H1 (cell line): Measurements from ENCODE around the gene EXOSC1. TPM values are rescaled to one million over a fixed set of nuclear protein-coding genes. Genes with fewer than 3 reads are reported as not detected.
"Not testable (repeated sequence)": the region's sequence is repeated elsewhere in the genome, so short reads cannot be mapped to it uniquely, and the experiment has no call there.

Source experiments
- CTCF ChIA-PET: fragments of 300-600 bp; sonication (Branson Sonifier 250); formaldehyde crosslinking; loops from one replicate; lab custom pipeline; 2021; ENCODE audit not compliant: partially characterized antibody; lab: Charles Lee
- POLR2A ChIA-PET: fragments of 300-600 bp; sonication (Branson Sonifier 250); formaldehyde crosslinking; loops from one replicate; lab custom pipeline; 2021; ENCODE audit warnings: inconsistent platforms; ENCODE audit not compliant: partially characterized antibody; lab: Charles Lee
- DNase-seq, 2 experiments: peaks; one replicate each; pipeline versions ENCODE4 v3.0.0 to v3.0.0-alpha.2; 2010 to 2022; ENCODE audit warnings: low spot score in 2 of 2, low read depth in 1 of 2, mixed read lengths in 1 of 2
- FAIRE-seq: peaks from 2 replicates; lab custom pipeline; 2011; peaks lifted over from hg19 to GRCh38; lab: Jason Lieb, UNC
- H2AFZ ChIP-seq: 2 replicates; pipeline ENCODE4 v1.8.1; 2012; ENCODE audit warnings: low read length, inconsistent platforms
- H2AK5ac ChIP-seq: 2 replicates; pipeline ENCODE4 v1.6.1; 2013; ENCODE audit warnings: low read depth, low read length
- H2BK120ac ChIP-seq: replicated peaks from 2 replicates; pipeline ENCODE3; 2013; ENCODE audit warnings: low read depth, low read length, inconsistent platforms
- H2BK12ac ChIP-seq: 2 replicates; pipeline ENCODE4 v1.6.1; 2013; ENCODE audit warnings: low read depth, low read length
- H2BK15ac ChIP-seq: 2 replicates; pipeline ENCODE4 v1.6.1; 2013; ENCODE audit warnings: low read length
- H2BK20ac ChIP-seq: 2 replicates; pipeline ENCODE4 v1.6.1; 2013; ENCODE audit warnings: low read length
- H2BK5ac ChIP-seq: 2 replicates; pipeline ENCODE4 v1.6.1; 2013; ENCODE audit warnings: low read depth, low read length
- H3K14ac ChIP-seq: 2 replicates; pipeline ENCODE4 v1.6.1; 2013; ENCODE audit warnings: inconsistent platforms; ENCODE audit not compliant: insufficient read length
- H3K18ac ChIP-seq: 2 replicates; pipeline ENCODE4 v1.6.1; 2013; ENCODE audit warnings: low read length; ENCODE audit errors: extremely low read depth
- H3K23ac ChIP-seq: 2 replicates; pipeline ENCODE4 v1.6.1; 2013; ENCODE audit warnings: inconsistent platforms; ENCODE audit not compliant: insufficient read length
- H3K23me2 ChIP-seq: 2 replicates; pipeline ENCODE4 v1.6.1; 2013; ENCODE audit warnings: low read depth, low read length
- H3K27ac ChIP-seq: 2 replicates; pipeline ENCODE4 v1.6.1; 2011; ENCODE audit warnings: low read depth, low read length, inconsistent platforms
- H3K27me3 ChIP-seq, 4 experiments: replicated peaks in 1 of 4; 1 replicate in 1 of 4; 2 replicates in 3 of 4; pipeline versions ENCODE4 v1.6.1 to v1.8.1; 2011 to 2013; ENCODE audit warnings: low read length in 3 of 4, mild to moderate bottlenecking in 3 of 4, inconsistent platforms in 2 of 4, mixed read lengths in 2 of 4, moderate library complexity in 1 of 4; ENCODE audit not compliant: control insufficient read depth in 3 of 4, insufficient read depth in 3 of 4; ENCODE audit errors: extremely low read depth in 1 of 4
- H3K36me3 ChIP-seq, 4 experiments: 2 replicates each; pipeline versions ENCODE4 v1.6.1 to v1.8.1; 2011 to 2013; ENCODE audit warnings: mild to moderate bottlenecking in 4 of 4, low read length in 3 of 4, moderate library complexity in 2 of 4, control low read depth in 1 of 4, inconsistent platforms in 1 of 4; ENCODE audit not compliant: insufficient read depth in 4 of 4, control insufficient read depth in 2 of 4
- H3K4ac ChIP-seq: replicated peaks from 2 replicates; pipeline ENCODE3; 2013; ENCODE audit warnings: low read length, low read depth, mixed read lengths, inconsistent platforms; ENCODE audit not compliant: insufficient read length
- H3K4me1 ChIP-seq, 4 experiments: replicated peaks in 1 of 4; 1 replicate in 1 of 4; 2 replicates in 3 of 4; pipeline versions ENCODE4 v1.6.1 to v1.8.1; 2011 to 2013; ENCODE audit warnings: low read length in 3 of 4, inconsistent platforms in 2 of 4, mixed read lengths in 1 of 4; ENCODE audit not compliant: insufficient read depth in 4 of 4, control insufficient read depth in 3 of 4
- H3K4me2 ChIP-seq, 2 experiments: 2 replicates each; pipeline versions ENCODE4 v1.6.1 to v1.8.1; 2011 to 2013; ENCODE audit warnings: low read depth in 2 of 2, low read length in 2 of 2, control low read depth in 1 of 2, inconsistent platforms in 1 of 2, mild to moderate bottlenecking in 1 of 2; ENCODE audit not compliant: insufficient read depth in 1 of 2
- H3K4me3 ChIP-seq, 4 experiments: fragments of 200-600, 300-600 bp in 1 of 4; sonication (generic), shearing (Covaris generic), sonication (Bioruptor Twin) in 1 of 4; 2 replicates each; pipeline versions ENCODE4 v1.5.1 to v1.8.1; 2011 to 2016; ENCODE audit warnings: low read length in 4 of 4, low read depth in 3 of 4, control low read depth in 2 of 4, inconsistent platforms in 2 of 4, mild to moderate bottlenecking in 2 of 4, mixed read lengths in 1 of 4, moderate library complexity in 1 of 4; ENCODE audit not compliant: insufficient read depth in 2 of 4; ENCODE audit errors: extremely low read depth in 1 of 4
- H3K56ac ChIP-seq: replicated peaks from 2 replicates; pipeline ENCODE3; 2013; ENCODE audit warnings: low read depth, mild to moderate bottlenecking, mixed read lengths, low read length, inconsistent platforms; ENCODE audit not compliant: insufficient read length
- H3K79me1 ChIP-seq: 2 replicates; pipeline ENCODE4 v1.6.1; 2013; ENCODE audit warnings: low read depth, low read length, control low read depth
- H3K79me2 ChIP-seq, 2 experiments: 2 replicates each; pipeline versions ENCODE4 v1.6.1 to v1.8.1; 2012 to 2013; ENCODE audit warnings: low read length in 2 of 2, mild to moderate bottlenecking in 2 of 2, inconsistent platforms in 1 of 2; ENCODE audit not compliant: insufficient read depth in 2 of 2, control insufficient read depth in 1 of 2
- H3K9ac ChIP-seq, 4 experiments: replicated peaks in 1 of 4; 1 replicate in 1 of 4; 2 replicates in 3 of 4; pipeline versions ENCODE4 v1.6.1 to v1.8.1; 2011 to 2013; ENCODE audit warnings: low read depth in 3 of 4, low read length in 3 of 4, control low read depth in 2 of 4, mild to moderate bottlenecking in 2 of 4, moderate library complexity in 2 of 4, inconsistent platforms in 1 of 4; ENCODE audit errors: extremely low read depth in 1 of 4
- H3K9me3 ChIP-seq, 2 experiments: 2 replicates each; pipeline versions ENCODE4 v1.6.1 to v1.8.1; 2012 to 2013; ENCODE audit warnings: mild to moderate bottlenecking in 2 of 2, moderate library complexity in 2 of 2, control low read depth in 1 of 2, inconsistent platforms in 1 of 2, low read depth in 1 of 2, low read length in 1 of 2, mixed read lengths in 1 of 2; ENCODE audit not compliant: insufficient read depth in 2 of 2
- H4K20me1 ChIP-seq, 2 experiments: replicated peaks in 1 of 2; 2 replicates each; pipeline versions ENCODE3 to v1.8.1; 2011 to 2013; ENCODE audit warnings: inconsistent platforms in 2 of 2, low read length in 2 of 2, mild to moderate bottlenecking in 1 of 2; ENCODE audit not compliant: insufficient read depth in 2 of 2, control insufficient read depth in 1 of 2
- H4K5ac ChIP-seq: 2 replicates; pipeline ENCODE4 v1.6.1; 2013; ENCODE audit warnings: low read length, low read depth, mixed read lengths, inconsistent platforms; ENCODE audit not compliant: insufficient read length
- H4K8ac ChIP-seq: 2 replicates; pipeline ENCODE4 v1.8.0; 2013; ENCODE audit warnings: mild to moderate bottlenecking, moderate library complexity, low read length, inconsistent platforms; ENCODE audit not compliant: insufficient read depth; ENCODE audit errors: extremely low read depth
- H4K91ac ChIP-seq: replicated peaks from 2 replicates; pipeline ENCODE3; 2013; ENCODE audit warnings: low read length, mixed read lengths, inconsistent platforms; ENCODE audit not compliant: insufficient read length
- WGBS, 2 experiments: shearing (Covaris generic) in 1 of 2; methylation state at CpG; one replicate each; pipeline versions ENCODE4 v1.1.6 to v1.1.7; 2013 to 2015; ENCODE audit warnings: low lambda C conversion rate in 2 of 2, mixed read lengths in 2 of 2, inconsistent platforms in 1 of 2, low coverage in 1 of 2, missing lambda C conversion rate in 1 of 2; ENCODE audit not compliant: insufficient replicate concordance in 2 of 2, insufficient coverage in 1 of 2, insufficient read length in 1 of 2; ENCODE audit errors: extremely low coverage in 1 of 2, missing lambda C conversion rate in 1 of 2; 5-methylcytosine and 5-hydroxymethylcytosine counted together
- polyA plus RNA-seq, 7 experiments: library from polyadenylated mRNA; depleted of rRNA in 3 of 7; stranded (reverse) in 5 of 7; unstranded in 2 of 7; fragments of >200 nt in 5 of 7; fragments of 200-250 nt in 2 of 7; gene quantifications; 1 replicate in 5 of 7; 2 replicates in 1 of 7; 4 replicates in 1 of 7; pipeline versions ENCODE4 v1.2.1 to v1.2.3, GENCODE V29; 2011 to 2013; ENCODE audit warnings: missing spikeins in 2 of 7, mixed read lengths in 2 of 7
- total RNA-seq: library from RNA; stranded (reverse); fragmentation: NEBNext Ultra II Directional; extraction: Animal tissue kit (Norgen Biotek cat#: 25700); gene quantifications from 2 replicates; pipeline ENCODE4 v1.2.1, GENCODE V29; 2021

The EXOSC1 gene
- total and polyA plus RNA-seq, 2 of the 8 experiments (the other 6 are each of a cell fraction or from before 2014, with no cell fraction given) = 52.1 to 68.1 TPM

- H2BK12ac ChIP-seq, H3K4ac ChIP-seq, H2BK20ac ChIP-seq, H3K79me1 ChIP-seq, H3K27me3 ChIP-seq, H3K4me2 ChIP-seq, H4K8ac ChIP-seq, H4K91ac ChIP-seq, H4K20me1 ChIP-seq, H3K23me2 ChIP-seq, H3K4me3 ChIP-seq, H2BK120ac ChIP-seq, H3K4me1 ChIP-seq, H2AK5ac ChIP-seq, H3K14ac ChIP-seq, H3K27ac ChIP-seq, FAIRE-seq, H2BK15ac ChIP-seq, H2BK5ac ChIP-seq, H4K5ac ChIP-seq, H3K9ac ChIP-seq, H3K56ac ChIP-seq, H3K18ac ChIP-seq, H2AFZ ChIP-seq, H3K9me3 ChIP-seq, H3K23ac ChIP-seq, H3K79me2 ChIP-seq, DNase-seq: not testable (repeated sequence)
- ChIA-PET CTCF (interaction anchor here (5.2 to 5.4 kb wide), 3 partner anchors 7 to 66 kb away, joined by 40 to 57 read pairs (median 46); no protein-coding TSS in a partner anchor), POLR2A (interaction anchor here (0.6 to 12.5 kb wide), 3 partner anchors 12 to 31 kb away, joined by 3 to 105 read pairs (median 3); no protein-coding TSS in a partner anchor)
- WGBS, 2 experiments = 90% methylated on average over 12 of the region's 12 CpGs; no CpG with 5 or more reads in 1 of the 2 experiments
- peaks cover 24 to 72% (median 59%) of the 10 kb centered on the region in 4 experiments for H3K36me3 ChIP-seq
Measured at GRCh38 chr10:97468781-97469180, 23.0 kb upstream of the EXOSC1 start.
